K562 (cell line): ENCODE measurements around the gene IL3RA. TPM values are rescaled to one million over a fixed set of nuclear protein-coding genes. Genes with fewer than 3 reads are reported as not detected.

Experiments used
- ATAC-seq: fragments of 200-7000 bp; cut with Tn5 transposase; 3 replicates; pipeline ENCODE4 v1.9.1; 2020; ENCODE audit warnings: moderate library complexity
- BruUV-seq: library from RNA; stranded (reverse); fragments of 400-500 nt; replicated peaks from 2 replicates; lab custom pipeline; 2021; lab: Mats Ljungman, UMichigan
- CTCF ChIA-PET: fragments of 300-600 bp; formaldehyde crosslinking; extraction: SDS; loops from one replicate; lab custom pipeline; 2021; ENCODE audit warnings: low intra/inter-chr PET ratio; lab: Yijun Ruan, JAX
- POLR2A ChIA-PET: fragments of 300-600, 350-650 bp; sonication (Branson Sonifier 250); formaldehyde crosslinking; extraction: SDS; loops from one replicate; lab custom pipeline; 2021; ENCODE audit warnings: antibody characterized with exemption, inconsistent platforms; lab: Yijun Ruan, JAX
- DNase-seq, 4 experiments: peaks; one replicate each; pipeline versions ENCODE4 v3.0.0 to v3.0.0-alpha.2; 2011 to 2018; ENCODE audit warnings: low spot score in 3 of 4, mixed read lengths in 3 of 4; ENCODE audit errors: extremely low read depth in 1 of 4
- FAIRE-seq: peaks from 2 replicates; lab custom pipeline; 2011; peaks lifted over from hg19 to GRCh38; lab: Jason Lieb, UNC
- H2AFZ ChIP-seq: 2 replicates; pipeline ENCODE4 v1.6.0; 2011; ENCODE audit warnings: low read depth, low read length, control low read depth, inconsistent platforms
- H3K27ac ChIP-seq: fragments of 200-600 bp; 3 replicates; pipeline ENCODE4 v1.8.0; 2011; ENCODE audit warnings: low read depth, mild to moderate bottlenecking, control low read depth, inconsistent platforms, low read length, moderate library complexity, mixed read lengths; ENCODE audit errors: extremely low read depth
- H3K27me3 ChIP-seq, 2 experiments: fragments of 300-600 bp in 1 of 2; 2 replicates in 1 of 2; 3 replicates in 1 of 2; pipeline versions ENCODE4 v1.6.0 to v1.8.0; 2011; ENCODE audit warnings: inconsistent platforms in 2 of 2, low read length in 2 of 2, mild to moderate bottlenecking in 1 of 2, mixed read lengths in 1 of 2, moderate library complexity in 1 of 2; ENCODE audit not compliant: control insufficient read depth in 2 of 2, insufficient read depth in 2 of 2
- H3K36me3 ChIP-seq: fragments of 300-600 bp; 3 replicates; pipeline ENCODE4 v1.8.0; 2011; ENCODE audit warnings: mild to moderate bottlenecking, low read length, inconsistent platforms; ENCODE audit not compliant: control insufficient read depth, insufficient read depth
- H3K4me1 ChIP-seq, 2 experiments: fragments of 200-600 bp in 1 of 2; replicated peaks in 1 of 2; 2 replicates in 1 of 2; 3 replicates in 1 of 2; pipeline versions ENCODE4 v1.5.1 to v1.8.0; 2011; ENCODE audit warnings: inconsistent platforms in 2 of 2, low read length in 2 of 2, mild to moderate bottlenecking in 1 of 2, mixed read lengths in 1 of 2, moderate library complexity in 1 of 2; ENCODE audit not compliant: control insufficient read depth in 2 of 2, insufficient read depth in 2 of 2
- H3K4me2 ChIP-seq: 2 replicates; pipeline ENCODE4 v1.6.1; 2011; ENCODE audit warnings: low read length, control low read depth, inconsistent platforms, mixed read lengths; ENCODE audit not compliant: insufficient read depth
- H3K4me3 ChIP-seq: fragments of 200-600 bp; sonication (generic), shearing (Covaris generic); 2 replicates; pipeline ENCODE4 v1.5.1; 2016; ENCODE audit warnings: control low read depth, inconsistent platforms
- H3K79me2 ChIP-seq: fragments of 200-600 bp; 3 replicates; pipeline ENCODE4 v1.8.0; 2011; ENCODE audit warnings: low read length, inconsistent platforms; ENCODE audit not compliant: control insufficient read depth, insufficient read depth
- H3K9ac ChIP-seq, 2 experiments: 2 replicates each; pipeline versions ENCODE4 v1.6.0 to v1.6.1; 2011; ENCODE audit warnings: low read depth in 2 of 2, low read length in 2 of 2, control low read depth in 1 of 2, inconsistent platforms in 1 of 2, mild to moderate bottlenecking in 1 of 2, mixed read lengths in 1 of 2; ENCODE audit not compliant: insufficient read depth in 1 of 2
- H3K9me1 ChIP-seq: one replicate; pipeline ENCODE4 v1.6.0; 2011; ENCODE audit warnings: inconsistent platforms, mild to moderate bottlenecking, low read length, moderate library complexity; ENCODE audit not compliant: control insufficient read depth, insufficient read depth
- H3K9me3 ChIP-seq: replicated peaks from 2 replicates; pipeline ENCODE4 v1.5.1; 2011; ENCODE audit warnings: low read depth, low read length, inconsistent platforms; ENCODE audit not compliant: control insufficient read depth, insufficient read depth
- H4K20me1 ChIP-seq: replicated peaks from 2 replicates; pipeline ENCODE4 v1.6.1; 2011; ENCODE audit warnings: low read length, inconsistent platforms, mixed read lengths; ENCODE audit not compliant: control insufficient read depth, insufficient read depth
- BHLHE40 ChIP-seq: IDR thresholded peaks from 2 replicates; pipeline ENCODE4 v1.6.1; 2011; ENCODE audit warnings: low read length, improper control_type of control experiment
- CREBBP ChIP-seq: IDR thresholded peaks from one replicate; pipeline ENCODE4 v1.6.1; 2012; ENCODE audit warnings: low read depth, mild to moderate bottlenecking, control low read depth, inconsistent platforms, low read length
- ZNF121 ChIP-seq: sonication (generic); formaldehyde crosslinking; conservative IDR thresholded peaks from 2 replicates; pipeline ENCODE4 v1.8.0; 2022; ENCODE audit warnings: missing genetic modification reagents
- WGBS: fragments of 100-300 bp; shearing (Covaris generic); methylation state at CpG from one replicate; pipeline ENCODE4 v1.1.6; 2016; ENCODE audit warnings: low coverage, mixed read lengths; ENCODE audit not compliant: insufficient coverage; ENCODE audit errors: missing lambda C conversion rate; 5-methylcytosine and 5-hydroxymethylcytosine counted together
- in situ Hi-C: fragments of 300-500 bp; cut with MboI; formaldehyde crosslinking; loops from 4 replicates; pipeline ENCODE4 v1.15.0; 2018; ENCODE audit warnings: inconsistent platforms, mixed read lengths
- intact Hi-C: fragments of 100-400 bp; cut with micrococcal nuclease; formaldehyde crosslinking; loops from 2 replicates; pipeline ENCODE4 v1.14.2; 2022
- microRNA counts: library from miRNA; unstranded; fragments of <30 nt; microRNA quantifications from one replicate; lab custom pipeline; 2016
- microRNA-seq: library from miRNA; unstranded; fragments of <30 nt; microRNA quantifications from one replicate; pipeline ENCODE4, GENCODE V29; 2018; ENCODE audit warnings: borderline microRNAs expressed
- polyA plus RNA-seq, 8 experiments: library from polyadenylated mRNA; depleted of rRNA in 4 of 8; stranded (reverse) in 5 of 8; unstranded in 3 of 8; fragments of >200 nt; fragmentation: Nextera tagmentation in 2 of 8; fragmentation: Illumina TruSeq in 1 of 8; extraction: Ambion mirVana in 2 of 8; extraction: Trizol in 1 of 8; gene quantifications; 2 replicates each; pipeline versions ENCODE4 v1.2.1 to v1.2.3, GENCODE V29; 2011 to 2014; ENCODE audit warnings: inconsistent platforms in 1 of 8, missing spikeins in 1 of 8
- small RNA-seq: library from RNA; depleted of rRNA; stranded (forward); fragments of <200 nt; gene quantifications from one replicate; pipeline ENCODE3, GENCODE V24; 2014
- total RNA-seq, 7 experiments: library from RNA; depleted of rRNA in 6 of 7; stranded (reverse); fragments of >200 nt in 6 of 7; fragmentation: Illumina TruSeq in 2 of 7; extraction: Trizol in 2 of 7; gene quantifications; 2 replicates each; pipeline versions ENCODE4 v1.2.1 to v1.2.3, GENCODE V29; 2011 to 2021; ENCODE audit warnings: low replicate concordance in 1 of 7
- TF ChIP-seq, protein P1 (sequence below): fragments of 150-350 bp; conservative IDR thresholded peaks from 2 replicates; pipeline ENCODE4 v1.6.1; 2014; ENCODE audit warnings: low read length

IL3RA gene
- total and polyA plus RNA-seq, 9 of the 15 experiments (the other 6 are each of a cell fraction or from before 2014, with no cell fraction given) = not detected

DNA sequence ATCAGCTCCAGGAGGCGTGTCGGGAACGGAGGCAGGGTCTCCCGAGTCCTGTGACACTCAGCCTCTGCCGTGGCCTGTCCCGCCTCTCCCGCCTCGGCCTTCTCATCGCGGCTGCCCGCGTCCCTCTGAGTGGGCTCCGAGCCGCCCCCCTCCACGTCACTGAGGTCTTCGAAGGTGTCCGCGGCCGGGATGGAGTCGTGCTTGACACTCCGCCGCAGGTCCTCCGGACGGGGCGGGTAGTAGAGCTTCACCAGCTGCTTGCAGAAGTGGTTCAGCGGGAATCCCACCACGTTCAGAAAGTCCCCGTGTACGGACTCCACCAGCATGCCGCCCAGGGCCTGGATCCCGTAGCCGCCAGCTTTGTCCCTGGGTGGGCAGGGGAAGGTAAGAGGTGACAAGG lies 91.2 kb downstream of the IL3RA start (continued):
- TF ChIP-seq, protein P1, sequence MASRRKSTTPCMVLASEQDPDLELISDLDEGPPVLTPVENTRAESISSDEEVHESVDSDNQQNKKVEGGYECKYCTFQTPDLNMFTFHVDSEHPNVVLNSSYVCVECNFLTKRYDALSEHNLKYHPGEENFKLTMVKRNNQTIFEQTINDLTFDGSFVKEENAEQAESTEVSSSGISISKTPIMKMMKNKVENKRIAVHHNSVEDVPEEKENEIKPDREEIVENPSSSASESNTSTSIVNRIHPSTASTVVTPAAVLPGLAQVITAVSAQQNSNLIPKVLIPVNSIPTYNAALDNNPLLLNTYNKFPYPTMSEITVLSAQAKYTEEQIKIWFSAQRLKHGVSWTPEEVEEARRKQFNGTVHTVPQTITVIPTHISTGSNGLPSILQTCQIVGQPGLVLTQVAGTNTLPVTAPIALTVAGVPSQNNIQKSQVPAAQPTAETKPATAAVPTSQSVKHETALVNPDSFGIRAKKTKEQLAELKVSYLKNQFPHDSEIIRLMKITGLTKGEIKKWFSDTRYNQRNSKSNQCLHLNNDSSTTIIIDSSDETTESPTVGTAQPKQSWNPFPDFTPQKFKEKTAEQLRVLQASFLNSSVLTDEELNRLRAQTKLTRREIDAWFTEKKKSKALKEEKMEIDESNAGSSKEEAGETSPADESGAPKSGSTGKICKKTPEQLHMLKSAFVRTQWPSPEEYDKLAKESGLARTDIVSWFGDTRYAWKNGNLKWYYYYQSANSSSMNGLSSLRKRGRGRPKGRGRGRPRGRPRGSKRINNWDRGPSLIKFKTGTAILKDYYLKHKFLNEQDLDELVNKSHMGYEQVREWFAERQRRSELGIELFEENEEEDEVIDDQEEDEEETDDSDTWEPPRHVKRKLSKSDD = no peak
- no peak for TF ChIP-seq CREBBP

DNA sequence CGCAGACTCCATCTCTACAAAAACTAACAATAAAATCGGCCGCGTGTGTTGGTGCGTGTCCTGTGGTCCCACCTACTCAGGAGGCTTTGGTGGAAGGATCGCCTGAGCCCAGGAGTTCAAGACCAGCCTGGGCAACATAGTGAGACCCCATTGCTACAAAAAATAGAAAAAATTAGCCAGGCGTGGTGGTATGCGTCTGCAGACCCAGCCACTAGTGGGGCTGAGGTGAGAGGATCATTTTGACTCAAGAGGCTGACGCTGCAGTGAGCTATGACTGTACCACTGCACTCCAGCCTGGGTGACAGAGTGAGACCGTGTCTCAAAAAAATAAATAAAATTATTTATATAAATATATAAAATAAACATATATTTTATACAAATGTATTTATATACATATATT lies 93.9 kb downstream of the IL3RA start:
- H2AFZ ChIP-seq = no peak overlapping the region
- CTCF ChIA-PET = no interaction called here
- H3K27me3 ChIP-seq = no peaks in the 10 kb centered on the region
- peaks cover 3% of the 10 kb centered on the region; the same call in 1 of the 3 replicates for H3K36me3 ChIP-seq
- no peaks in the 10 kb centered on the region for H3K9me1 ChIP-seq
- no peaks in the 10 kb centered on the region for H4K20me1 ChIP-seq
- DNase-seq (no peak), ATAC-seq (no peak), FAIRE-seq (no peak)
- H3K4me3 ChIP-seq = no peak overlapping the region
- in situ Hi-C loops (loop anchor here (10.0 kb wide), 1 partner anchor 186 kb away; no protein-coding TSS in a partner anchor), intact Hi-C loops (no loop called here)
- H3K27ac ChIP-seq = no peak overlapping the region
- POLR2A ChIA-PET = no interaction called here
- H3K9me3 ChIP-seq = no peaks in the 10 kb centered on the region
- H3K4me1 ChIP-seq = peaks cover 0 to 4% of the 10 kb centered on the region in 2 experiments; a peak in 2 of 5 replicates
- no peaks in the 10 kb centered on the region for H3K79me2 ChIP-seq
- no peak overlapping the region for H3K9ac ChIP-seq
- no TSS peak for BruUV-seq
- 93% methylated on average over 9 of the region's 10 CpGs for WGBS
- no peak overlapping the region for H3K4me2 ChIP-seq
- TF ChIP-seq ZNF121 (CRISPR knock-in tag) = peak; percentile 61
- no peak for TF ChIP-seq BHLHE40

MicroRNAs within 50 kb of the gene (microRNA counts, 767-probe panel; counts per million panel counts)
- not detected for microRNA hsa-miR-3690 (lab: Ali Mortazavi, UCI)

Small RNAs within 50 kb of the gene (microRNA-seq; reads per million reads assigned to microRNA genes)
- gene MIR3690 = not detected

Small RNAs within 50 kb of the gene (small RNA-seq; reads per million reads assigned to genes)
- gene MIR3690 (not detected), gene RNA5SP498 (0.11 reads per million)

Other genes starting within 250 kb of the IL3RA start
- gene CRLF2, start 124.1 kb upstream of the IL3RA start, total RNA-seq (2014; rRNA removed) = not detected in 2 replicates
- not detected in 2 replicates for gene CRLF2, start 124.1 kb upstream of the IL3RA start, total RNA-seq (2014; rRNA removed; fragmentation: Illumina TruSeq; extraction: Trizol)
- not detected in 2 replicates for gene CRLF2, start 124.1 kb upstream of the IL3RA start, total RNA-seq (2015; rRNA removed; fragmentation: Illumina TruSeq; extraction: Trizol)
- gene CRLF2, start 124.1 kb upstream of the IL3RA start, total RNA-seq (2021) = not detected in 2 replicates
- gene CRLF2, start 124.1 kb upstream of the IL3RA start, polyA plus RNA-seq (2011; rRNA removed) = not detected in 2 replicates
- gene CRLF2, start 124.1 kb upstream of the IL3RA start, polyA plus RNA-seq (2014; fragmentation: Illumina TruSeq; extraction: Trizol) = not detected in 2 replicates
- not detected for gene CRLF2, start 124.1 kb upstream of the IL3RA start, polyA plus RNA-seq (2014; fragmentation: Nextera tagmentation; extraction: Ambion mirVana)
- gene CRLF2, start 124.1 kb upstream of the IL3RA start, polyA plus RNA-seq (2014; rRNA removed) = not detected in 2 replicates
- not detected in 2 replicates for gene CSF2RA, start 68.0 kb upstream of the IL3RA start, total RNA-seq (2014; rRNA removed)
- not detected in 2 replicates for gene CSF2RA, start 68.0 kb upstream of the IL3RA start, total RNA-seq (2014; rRNA removed; fragmentation: Illumina TruSeq; extraction: Trizol)
- not detected in 2 replicates for gene CSF2RA, start 68.0 kb upstream of the IL3RA start, total RNA-seq (2015; rRNA removed; fragmentation: Illumina TruSeq; extraction: Trizol)
- not detected in 2 replicates for gene CSF2RA, start 68.0 kb upstream of the IL3RA start, total RNA-seq (2021)
- not detected in 2 replicates for gene CSF2RA, start 68.0 kb upstream of the IL3RA start, polyA plus RNA-seq (2011; rRNA removed)
- gene CSF2RA, start 68.0 kb upstream of the IL3RA start, polyA plus RNA-seq (2014; fragmentation: Illumina TruSeq; extraction: Trizol) = not detected in 2 replicates
- gene CSF2RA, start 68.0 kb upstream of the IL3RA start, polyA plus RNA-seq (2014; fragmentation: Nextera tagmentation; extraction: Ambion mirVana) = not detected
- gene CSF2RA, start 68.0 kb upstream of the IL3RA start, polyA plus RNA-seq (2014; rRNA removed) = not detected in 2 replicates
- gene SLC25A6, start 55.3 kb downstream of the IL3RA start, total RNA-seq (2014; rRNA removed) = 150 and 196 TPM in 2 replicates
- gene SLC25A6, start 55.3 kb downstream of the IL3RA start, total RNA-seq (2014; rRNA removed; fragmentation: Illumina TruSeq; extraction: Trizol) = 43.0 and 58.7 TPM in 2 replicates
- gene SLC25A6, start 55.3 kb downstream of the IL3RA start, total RNA-seq (2015; rRNA removed; fragmentation: Illumina TruSeq; extraction: Trizol) = 177 and 181 TPM in 2 replicates
- 318 and 330 TPM in 2 replicates for gene SLC25A6, start 55.3 kb downstream of the IL3RA start, total RNA-seq (2021)
- 129 and 261 TPM in 2 replicates for gene SLC25A6, start 55.3 kb downstream of the IL3RA start, polyA plus RNA-seq (2011; rRNA removed)
- gene SLC25A6, start 55.3 kb downstream of the IL3RA start, polyA plus RNA-seq (2014; fragmentation: Illumina TruSeq; extraction: Trizol) = 118 and 276 TPM in 2 replicates
- gene SLC25A6, start 55.3 kb downstream of the IL3RA start, polyA plus RNA-seq (2014; fragmentation: Nextera tagmentation; extraction: Ambion mirVana) = 10 to 100 TPM; 24.6 to 39.3 TPM
- 260 and 272 TPM in 2 replicates for gene SLC25A6, start 55.3 kb downstream of the IL3RA start, polyA plus RNA-seq (2014; rRNA removed)
- 11.8 and 12.2 TPM in 2 replicates for gene ASMTL, start 116.1 kb downstream of the IL3RA start, total RNA-seq (2014; rRNA removed)
- 3.9 and 4.4 TPM in 2 replicates for gene ASMTL, start 116.1 kb downstream of the IL3RA start, total RNA-seq (2014; rRNA removed; fragmentation: Illumina TruSeq; extraction: Trizol)
- gene ASMTL, start 116.1 kb downstream of the IL3RA start, total RNA-seq (2015; rRNA removed; fragmentation: Illumina TruSeq; extraction: Trizol) = 7.1 and 8.2 TPM in 2 replicates
- 18.0 and 20.6 TPM in 2 replicates for gene ASMTL, start 116.1 kb downstream of the IL3RA start, total RNA-seq (2021)
- 7.8 and 13.9 TPM in 2 replicates for gene ASMTL, start 116.1 kb downstream of the IL3RA start, polyA plus RNA-seq (2011; rRNA removed)
- 7.6 and 11.9 TPM in 2 replicates for gene ASMTL, start 116.1 kb downstream of the IL3RA start, polyA plus RNA-seq (2014; fragmentation: Illumina TruSeq; extraction: Trizol)
- gene ASMTL, start 116.1 kb downstream of the IL3RA start, polyA plus RNA-seq (2014; fragmentation: Nextera tagmentation; extraction: Ambion mirVana) = 1 to 10 TPM in 1 of 2 experiments, under 1 TPM in 1; 0.56 to 1.2 TPM
- 17.1 and 20.3 TPM in 2 replicates for gene ASMTL, start 116.1 kb downstream of the IL3RA start, polyA plus RNA-seq (2014; rRNA removed)
- gene P2RY8, start 200.4 kb downstream of the IL3RA start, total RNA-seq (2014; rRNA removed) = 0.08 and 0.09 TPM in 2 replicates
- gene P2RY8, start 200.4 kb downstream of the IL3RA start, total RNA-seq (2014; rRNA removed; fragmentation: Illumina TruSeq; extraction: Trizol) = 0.03 and 0.04 TPM in 2 replicates
- gene P2RY8, start 200.4 kb downstream of the IL3RA start, total RNA-seq (2015; rRNA removed; fragmentation: Illumina TruSeq; extraction: Trizol) = 0.57 and 0.69 TPM in 2 replicates
- 0.31 and 0.72 TPM in 2 replicates for gene P2RY8, start 200.4 kb downstream of the IL3RA start, total RNA-seq (2021)
- not detected in 2 replicates for gene P2RY8, start 200.4 kb downstream of the IL3RA start, polyA plus RNA-seq (2011; rRNA removed)
- gene P2RY8, start 200.4 kb downstream of the IL3RA start, polyA plus RNA-seq (2014; fragmentation: Illumina TruSeq; extraction: Trizol) = 0.07 and 0.14 TPM in 2 replicates
- not detected for gene P2RY8, start 200.4 kb downstream of the IL3RA start, polyA plus RNA-seq (2014; fragmentation: Nextera tagmentation; extraction: Ambion mirVana)
- gene P2RY8, start 200.4 kb downstream of the IL3RA start, polyA plus RNA-seq (2014; rRNA removed) = 0.04 and 0.07 TPM in 2 replicates